ENCODE data around the gene COL6A3.
"Not testable (repeated sequence)": the region's sequence is repeated elsewhere in the genome, so short reads cannot be mapped to it uniquely, and the experiment has no call there.

The COL6A3 gene

GRCh38 chr2:237316339-237316738 is 97.6 kb downstream of the COL6A3 start:
- DNase-seq (no peak), ATAC-seq (peak; percentile 65)

DNA sequence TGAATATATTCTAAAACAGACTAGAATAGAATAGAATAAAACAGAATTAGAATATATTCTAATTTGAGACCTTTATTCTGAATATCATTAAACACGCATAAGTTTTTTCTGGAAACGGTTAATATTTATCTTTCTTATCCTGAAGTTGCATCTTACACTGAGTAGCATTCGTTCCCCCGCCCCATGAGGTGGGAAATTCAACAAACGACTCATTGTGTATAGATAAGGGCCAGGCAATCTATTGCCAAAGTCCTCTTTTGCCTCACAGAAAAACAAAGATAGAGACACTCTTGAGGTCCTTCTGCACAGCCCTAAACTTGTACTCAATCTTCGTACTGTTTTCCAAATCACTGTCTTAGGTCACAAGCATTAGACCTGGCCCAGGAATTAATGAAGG is 98.1 kb downstream of the COL6A3 start:
- DNase-seq (no peak), ATAC-seq (no peak)

DNA sequence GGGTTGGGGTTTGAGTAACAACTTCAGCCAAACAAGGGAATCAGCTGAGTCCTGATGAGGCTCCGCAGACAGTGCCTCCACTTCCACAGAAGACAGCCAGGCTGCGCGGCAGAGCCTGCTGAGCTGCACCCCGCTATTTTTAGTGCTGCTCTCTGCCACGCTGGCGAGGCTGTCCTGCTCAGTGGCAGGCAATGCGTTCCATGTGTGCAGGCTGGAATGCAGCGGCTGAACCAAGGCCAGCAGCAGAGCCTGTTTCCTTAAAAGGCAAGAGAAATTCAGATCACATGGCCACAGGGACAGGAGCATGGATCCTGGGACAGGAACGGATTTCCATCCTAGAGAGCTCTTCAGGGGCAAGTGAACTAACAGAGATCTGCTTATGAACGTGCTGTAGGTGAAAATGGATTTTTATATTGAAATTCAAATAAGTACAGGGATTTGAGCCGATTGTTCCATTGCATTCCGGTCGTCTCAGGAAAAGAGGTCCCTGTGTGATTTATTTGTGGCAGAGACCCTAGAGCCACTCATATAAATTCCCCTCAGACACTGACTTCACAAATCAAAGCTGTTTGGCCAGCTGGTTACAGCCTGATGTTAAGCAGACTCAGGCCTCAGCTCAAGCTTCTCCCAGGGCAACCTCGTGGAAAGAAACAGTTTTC is 98.7 kb downstream of the COL6A3 start:
- DNase-seq (no peak), ATAC-seq (no peak)

GRCh38 chr2:237314681-237315080 is 99.3 kb downstream of the COL6A3 start:
- no peak for ATAC-seq
- DNase-seq = no peak

GRCh38 chr2:237314198-237314597 is 99.8 kb downstream of the COL6A3 start:
- ATAC-seq = no peak
- DNase-seq = no peak

- ATAC-seq (no peak), DNase-seq (no peak)
Observed at GRCh38 chr2:237312021-237312755, 101.8 kb downstream of the COL6A3 start.

GRCh38 chr2:237310515-237311114 is 103.3 kb downstream of the COL6A3 start:
- DNase-seq (no peak), ATAC-seq (no peak)

- ATAC-seq (no peak), DNase-seq (no peak)
Observed at GRCh38 chr2:237309416-237309815, 104.5 kb downstream of the COL6A3 start.

DNA sequence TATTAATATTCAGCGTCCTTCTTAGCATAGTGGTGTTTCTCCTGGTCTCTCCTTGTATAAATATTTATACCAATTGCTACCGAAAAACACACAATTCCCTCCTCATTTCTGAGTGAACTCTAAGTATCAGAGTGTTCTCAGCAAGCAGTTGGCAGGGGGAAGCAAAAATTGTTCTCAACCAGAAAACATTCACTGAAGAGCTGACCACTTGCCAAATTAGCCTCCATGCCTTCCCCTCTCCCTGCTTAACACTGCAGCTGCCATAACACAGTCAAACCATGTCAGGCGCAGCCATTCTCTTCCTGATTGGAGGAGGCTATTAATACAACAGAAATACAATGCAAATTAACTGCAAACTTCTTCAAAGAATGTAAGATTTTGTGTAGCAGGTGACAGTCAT is 105.0 kb downstream of the COL6A3 start:
- ATAC-seq (no peak), DNase-seq (no peak)

DNA sequence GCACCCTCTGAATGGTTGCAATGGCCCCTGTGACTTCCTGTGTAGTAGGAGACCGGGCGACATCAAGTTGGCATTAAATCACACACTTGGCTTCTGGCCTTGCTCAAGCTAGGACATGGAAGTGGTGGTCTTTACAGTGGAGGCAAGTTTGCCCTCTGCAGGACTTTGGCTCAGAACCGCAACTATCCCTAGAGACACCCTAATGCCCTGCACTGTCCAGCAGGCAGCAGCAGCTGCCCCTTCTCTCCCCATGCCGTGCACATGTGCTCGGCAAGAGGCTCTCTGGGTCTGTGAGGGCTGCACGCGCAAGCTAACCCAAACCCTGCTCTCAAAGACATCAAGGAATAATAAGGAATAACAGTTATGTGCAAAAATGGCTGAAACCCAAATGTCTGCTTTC is 106.5 kb downstream of the COL6A3 start:
- DNase-seq (no peak), ATAC-seq (no peak)

GRCh38 chr2:237306787-237307170 is 107.2 kb downstream of the COL6A3 start:
- ATAC-seq (no peak), DNase-seq (no peak)

GRCh38 chr2:237306083-237306786 is 107.7 kb downstream of the COL6A3 start:
- DNase-seq (no peak), ATAC-seq (no peak)

DNA sequence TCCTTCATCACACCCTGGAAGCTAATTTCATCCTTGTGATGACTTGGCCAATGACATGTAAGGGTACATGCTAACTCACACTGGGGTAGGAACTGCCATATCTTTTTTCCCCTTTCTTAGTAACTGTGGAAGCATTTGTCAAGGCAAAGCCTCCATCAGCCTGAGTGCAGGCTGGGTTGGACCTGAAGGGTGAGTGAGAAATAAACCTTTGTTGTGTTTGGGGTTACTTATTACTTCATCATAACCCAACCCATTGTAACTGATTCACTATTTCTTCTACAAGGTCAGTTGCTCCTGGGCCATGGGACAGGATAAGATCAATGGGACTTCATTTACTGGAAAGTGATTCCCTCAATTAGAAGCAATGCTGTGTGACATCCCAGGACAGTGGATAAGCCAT is 108.4 kb downstream of the COL6A3 start:
- ATAC-seq = no peak
- DNase-seq = no peak

DNA sequence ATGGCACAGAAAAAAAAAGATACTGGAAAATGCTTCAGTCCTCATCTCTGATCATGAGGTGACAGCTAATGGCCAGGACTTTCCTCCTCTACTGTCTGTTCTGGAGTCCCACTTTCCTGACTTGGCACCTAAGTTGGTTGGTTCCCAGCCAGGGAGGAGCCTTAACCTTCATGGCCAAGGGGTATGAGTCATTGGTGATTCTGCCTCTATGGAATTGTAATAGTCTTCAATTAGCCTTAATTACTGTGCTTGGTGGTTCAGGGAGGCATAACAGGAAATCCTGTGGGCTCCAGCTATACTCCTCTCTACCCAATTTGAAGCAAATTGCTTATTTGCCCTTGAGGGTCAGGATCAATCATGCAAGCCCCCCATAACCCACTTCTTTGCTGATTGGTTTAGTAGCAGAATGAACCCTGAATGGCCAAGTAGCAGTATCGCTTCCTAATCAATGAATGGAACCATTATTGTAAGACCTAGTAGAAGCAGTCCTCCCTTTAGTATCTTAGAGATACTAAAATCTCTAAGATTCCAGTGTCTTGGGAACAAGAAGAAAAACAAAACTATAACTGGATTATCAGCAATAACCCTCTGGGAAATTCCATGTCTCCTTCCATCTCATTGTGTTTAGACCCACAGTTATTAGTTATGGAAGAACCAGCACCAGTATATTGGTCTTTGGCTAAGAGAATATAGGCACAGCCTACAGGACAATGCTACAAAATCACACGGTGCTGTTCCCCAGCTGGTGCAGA is 109.0 kb downstream of the COL6A3 start:
- no peak for DNase-seq

GRCh38 chr2:237303244-237303643 is 110.7 kb downstream of the COL6A3 start:
- DNase-seq, ATAC-seq: not testable (repeated sequence)

More for the DNA sequence above, 109.0 kb downstream of the COL6A3 start:
- no peak for ATAC-seq

DNA sequence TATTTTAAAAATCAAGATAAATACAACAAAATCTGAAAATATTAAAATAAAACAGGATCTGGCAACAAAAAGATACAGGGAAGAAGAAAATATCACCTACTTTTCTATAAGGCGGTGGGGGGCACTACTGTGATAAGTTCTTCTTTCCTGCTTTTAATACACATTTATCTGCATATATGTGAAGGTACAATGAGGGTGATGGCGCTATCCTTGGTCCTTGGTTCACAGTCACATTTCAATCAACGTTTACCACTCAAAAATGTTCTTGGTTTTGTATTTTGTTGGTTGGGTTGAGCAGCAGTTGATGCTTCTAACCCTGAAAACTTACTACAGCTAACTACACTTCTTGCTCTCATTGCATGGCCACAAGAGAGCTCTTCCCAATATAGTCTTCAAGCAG is 112.4 kb downstream of the COL6A3 start:
- DNase-seq = no peak
- no peak for ATAC-seq

DNA sequence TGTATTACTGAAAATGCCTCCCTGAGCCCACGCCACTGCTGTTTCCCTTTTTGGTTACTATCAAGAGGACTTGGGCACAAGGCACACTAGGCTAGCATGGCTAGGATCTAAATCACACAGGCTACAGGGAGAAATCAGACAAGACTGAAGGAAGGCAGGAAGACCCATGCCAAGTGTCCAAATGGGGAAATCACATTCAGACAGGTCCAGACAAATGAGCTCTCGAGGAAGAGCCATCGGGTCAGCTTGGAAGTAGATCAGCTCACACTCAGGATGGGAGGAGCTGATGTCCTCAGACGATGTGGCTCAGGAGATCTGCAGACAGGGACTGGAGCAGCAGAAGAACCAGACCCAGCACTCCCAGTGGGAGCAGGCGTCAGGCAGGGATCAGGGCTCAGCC is 113.2 kb downstream of the COL6A3 start:
- ATAC-seq (no peak), DNase-seq (no peak)

DNA sequence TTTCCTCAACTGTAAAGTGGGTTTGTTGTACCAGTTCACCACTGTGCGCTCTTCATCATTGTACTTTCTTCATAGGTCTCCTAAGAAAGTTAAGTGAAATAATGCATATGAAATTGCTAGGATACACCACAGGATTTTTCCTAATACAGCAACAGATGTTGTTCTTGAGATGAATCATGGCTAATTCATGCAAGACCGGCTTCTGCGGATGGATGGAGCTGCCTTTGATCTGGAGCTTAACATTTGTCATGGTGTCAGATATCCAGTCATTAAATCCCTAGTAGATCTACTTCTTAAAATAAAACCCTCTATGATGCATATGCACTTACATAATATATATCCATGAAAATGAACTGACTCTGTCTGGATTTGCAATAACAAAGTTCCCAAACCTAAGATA is 114.1 kb downstream of the COL6A3 start:
- no peak for ATAC-seq
- DNase-seq = no peak

DNA sequence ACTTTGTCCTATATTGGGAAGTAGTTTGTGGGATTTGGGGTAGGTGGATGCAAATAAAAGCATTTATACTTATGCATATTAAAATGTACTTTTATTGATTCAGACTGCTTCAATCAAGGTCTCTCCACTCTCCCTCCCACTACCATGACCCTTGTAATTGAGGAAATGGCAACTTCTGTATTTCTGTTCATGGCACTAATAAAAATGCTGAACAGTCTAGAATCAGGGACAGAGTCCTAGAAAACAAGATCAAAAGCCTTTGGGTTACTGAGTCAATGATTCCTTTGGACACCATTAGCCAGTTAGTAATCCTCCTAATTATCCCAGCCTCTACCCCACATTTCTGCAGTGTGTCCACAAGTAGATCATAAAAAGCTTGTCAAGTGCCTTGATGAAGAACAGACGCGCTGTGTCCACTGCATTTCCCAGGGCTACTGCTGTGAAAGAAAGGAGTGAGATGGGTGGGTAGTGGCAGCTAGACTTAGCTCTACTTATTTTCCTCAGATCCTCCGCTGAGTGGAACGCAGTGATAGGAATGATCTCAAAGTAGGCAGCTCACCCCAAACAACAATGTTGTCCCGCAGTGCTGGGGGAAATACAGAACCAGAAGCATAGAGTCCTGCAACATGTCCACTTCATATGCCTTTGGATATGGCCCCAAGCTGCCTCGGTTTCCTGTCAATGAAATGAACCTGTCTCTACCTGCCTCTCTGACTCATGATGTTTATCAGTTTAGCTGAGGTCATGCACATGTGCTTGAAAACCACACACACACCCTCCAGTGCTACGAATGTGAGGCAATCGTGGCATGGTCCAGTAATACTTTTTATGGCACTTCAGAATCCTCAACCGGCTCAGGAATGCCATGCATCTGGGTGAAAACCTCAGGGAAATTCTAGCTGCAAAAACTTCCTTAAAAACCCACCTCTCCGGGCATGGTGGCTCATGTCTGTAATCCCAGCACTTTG is 115.5 kb downstream of the COL6A3 start:
- no peak for DNase-seq
- no peak for ATAC-seq

DNA sequence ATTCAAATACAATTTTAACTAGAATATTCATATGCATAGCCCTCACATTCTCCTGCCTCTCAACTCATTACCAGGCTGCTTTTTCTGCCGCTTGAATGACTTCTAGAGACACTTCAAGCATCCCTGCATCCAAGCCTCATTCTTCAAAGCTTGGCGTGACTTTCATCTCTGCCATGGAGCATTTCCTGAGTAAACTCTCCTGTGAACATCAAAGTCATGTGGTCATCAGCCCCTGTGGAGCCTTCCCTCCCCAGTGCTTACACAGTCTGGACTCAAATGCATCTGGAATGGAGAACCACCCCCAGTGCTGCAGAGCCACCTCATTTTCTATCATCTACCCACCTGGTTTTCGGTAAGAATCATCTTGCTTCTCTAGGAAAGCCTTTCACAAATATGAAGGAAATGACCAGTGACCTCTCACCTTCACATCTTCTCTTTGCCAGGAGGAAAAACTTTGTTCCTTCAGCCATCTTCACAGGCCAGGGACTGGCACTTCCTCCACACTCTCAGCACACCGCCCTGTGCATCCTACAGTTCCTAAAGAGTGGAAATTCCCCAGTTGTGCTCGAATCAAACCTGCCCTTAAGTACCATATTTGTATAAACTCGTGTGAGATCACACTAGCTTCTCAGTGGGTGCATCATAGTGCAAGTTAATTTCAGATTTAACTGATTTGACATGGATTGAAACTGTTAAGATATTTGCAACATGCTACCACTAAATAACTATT is 116.4 kb downstream of the COL6A3 start:
- ATAC-seq (no peak), DNase-seq (no peak)

Measured in stimulated activated naive CD8-positive, alpha-beta T cell treated with anti-CD3 and anti-CD28 coated beads, Interleukin-15, Interleukin-2, amounts not matched to agents 100 U/mL and 50 U/mL, for 24 hours (primary cell).